GDM1 (cell line): ENCODE data around the gene NHLH1.

Experiments
- DNase-seq: peaks from one replicate; lab custom pipeline; 2025; lab: John Stamatoyannopoulos, UW

Gene NHLH1

GRCh38 chr1:160412028-160412362 is 45.1 kb downstream of the NHLH1 start:
- DNase-seq: no peak

- no peak for DNase-seq
These were observed 46.8 kb downstream of the NHLH1 start for GRCh38 chr1:160413716-160414115.

GRCh38 chr1:160414881-160415280 is 48.0 kb downstream of the NHLH1 start:
- DNase-seq: no peak

GRCh38 chr1:160415696-160416290 is 48.9 kb downstream of the NHLH1 start:
- no peak for DNase-seq

- DNase-seq: no peak
These were observed 49.5 kb downstream of the NHLH1 start for GRCh38 chr1:160416369-160416768.

- DNase-seq: no peak
These were observed 51.6 kb downstream of the NHLH1 start for GRCh38 chr1:160418483-160418882.

- no peak for DNase-seq
These were observed 52.4 kb downstream of the NHLH1 start for GRCh38 chr1:160419150-160419837.

- DNase-seq: no peak
These were observed 52.9 kb downstream of the NHLH1 start for GRCh38 chr1:160419838-160420169.

GRCh38 chr1:160420881-160421842 is 54.3 kb downstream of the NHLH1 start:
- DNase-seq: no peak

GRCh38 chr1:160421881-160422280 is 55.0 kb downstream of the NHLH1 start:
- no peak for DNase-seq
